Tibial nerve (tissue), 4 donors: ENCODE results near the gene ATP8B1. TPM values are rescaled to one million over a fixed set of nuclear protein-coding genes. Genes with fewer than 3 reads are reported as not detected.

Experiments used
- DNase-seq, 2 donors: peaks; one replicate each; pipeline ENCODE4 v3.0.0-alpha.2; 2019; ENCODE audit warnings: low spot score in 2 of 2
- H3K27ac ChIP-seq, 4 donors: fragments of 200-600 bp; sonication (generic) in 3 of 4; one replicate each; pipeline ENCODE4 v1.5.1; 2017 to 2019; ENCODE audit warnings: mild to moderate bottlenecking in 1 of 4
- H3K27me3 ChIP-seq, 2 donors: fragments of 200-600 bp; sonication (generic) in 1 of 2; one replicate each; pipeline versions ENCODE4 v1.5.1 to v1.6.0; 2017 to 2019
- H3K36me3 ChIP-seq, 3 donors: fragments of 200-600 bp; sonication (generic); one replicate each; pipeline ENCODE4 v1.5.1; 2018 to 2019
- H3K4me1 ChIP-seq, 4 donors: fragments of 200-600 bp; sonication (generic) in 3 of 4; one replicate each; pipeline ENCODE4 v1.5.1; 2017 to 2019
- H3K4me3 ChIP-seq, 4 donors: fragments of 200-600 bp; sonication (generic) in 3 of 4; one replicate each; pipeline ENCODE4 v1.5.1; 2017 to 2019; ENCODE audit warnings: mild to moderate bottlenecking in 1 of 4, moderate library complexity in 1 of 4
- H3K9me3 ChIP-seq, 4 donors: fragments of 200-600 bp; sonication (generic) in 3 of 4; one replicate each; pipeline ENCODE4 v1.5.1; 2017 to 2019
- CTCF ChIP-seq, 5 experiments: fragments of 200-600 bp in 3 of 5; fragments of 450-650 bp in 2 of 5; sonication (generic) in 3 of 5; IDR thresholded peaks; one replicate each; pipeline ENCODE4 v1.5.1; 2016 to 2019; ENCODE audit warnings: antibody characterized with exemption in 5 of 5, mild to moderate bottlenecking in 3 of 5, moderate library complexity in 2 of 5
- EP300 ChIP-seq, 2 donors: sonication (generic); formaldehyde crosslinking; IDR thresholded peaks; one replicate each; pipeline ENCODE4 v1.6.1; 2017; ENCODE audit warnings: antibody characterized with exemption in 2 of 2, mild to moderate bottlenecking in 1 of 2
- POLR2A ChIP-seq, 2 donors: fragments of 450-650 bp; IDR thresholded peaks; one replicate each; pipeline ENCODE4 v1.6.1; 2017; ENCODE audit warnings: antibody characterized with exemption in 2 of 2, mild to moderate bottlenecking in 2 of 2, moderate library complexity in 2 of 2
- WGBS, 2 donors: methylation state at CpG; one replicate each; pipeline ENCODE4 v1.1.5; 2018; 5-methylcytosine and 5-hydroxymethylcytosine counted together
- total RNA-seq, 4 donors: library from RNA; depleted of rRNA; stranded (reverse); fragments of >200 nt; gene quantifications; one replicate each; pipeline ENCODE4 v1.1.0, GENCODE V29; 2016

Gene ATP8B1
- total RNA-seq, 4 donors from 2014 or later = 8.0 to 25.8 (median 12.4) TPM

GRCh38 chr18:57748770-57749603 lies 54.1 kb downstream of the ATP8B1 start:
- Histone ChIP-seq H3K4me1 (peaks cover 0 to 11% (median 0%) of the 10 kb centered on the region in 4 donors), H3K4me3 (no peak overlapping the region), H3K36me3 (no peaks in the 10 kb centered on the region), H3K9me3 (no peaks in the 10 kb centered on the region), H3K27ac (no peak overlapping the region), H3K27me3 (no peaks in the 10 kb centered on the region)
- WGBS, 2 donors = 66 to 79% methylated on average over 1 of the region's 1 CpG
- TF ChIP-seq POLR2A (IDR thresholded peaks at IDR 0.05) (no peak), EP300 (IDR thresholded peaks at IDR 0.05) (no peak), CTCF (IDR thresholded peaks at IDR 0.05) (no peak)
- DNase-seq = no peak

- peaks cover 0 to 11% (median 0%) of the 10 kb centered on the region in 4 donors for H3K4me1 ChIP-seq
- H3K4me3 ChIP-seq = no peak overlapping the region
- 67 to 69% methylated on average over 5 of the region's 5 CpGs for WGBS, 2 donors
- TF ChIP-seq POLR2A (IDR thresholded peaks at IDR 0.05) (no peak), CTCF (IDR thresholded peaks at IDR 0.05) (no peak), EP300 (IDR thresholded peaks at IDR 0.05) (no peak)
- no peaks in the 10 kb centered on the region for H3K9me3 ChIP-seq
- DNase-seq = no peak
- H3K27ac ChIP-seq = no peak overlapping the region
- no peaks in the 10 kb centered on the region for H3K27me3 ChIP-seq
- H3K36me3 ChIP-seq = no peaks in the 10 kb centered on the region
Measured at GRCh38 chr18:57747809-57748680, 55.1 kb downstream of the ATP8B1 start.

GRCh38 chr18:57744211-57744694 lies 58.9 kb downstream of the ATP8B1 start:
- Histone ChIP-seq H3K27ac (no peak overlapping the region), H3K36me3 (peaks cover 0 to 7% (median 0%) of the 10 kb centered on the region in 3 donors), H3K27me3 (no peaks in the 10 kb centered on the region), H3K4me1 (peaks cover 0 to 11% (median 0%) of the 10 kb centered on the region in 4 donors), H3K4me3 (no peak overlapping the region), H3K9me3 (peaks cover 0 to 8% (median 0%) of the 10 kb centered on the region in 4 donors)
- DNase-seq = no peak
- 52 to 56% methylated on average over 5 of the region's 5 CpGs for WGBS, 2 donors
- TF ChIP-seq CTCF (IDR thresholded peaks at IDR 0.05) (no peak), POLR2A (IDR thresholded peaks at IDR 0.05) (no peak), EP300 (IDR thresholded peaks at IDR 0.05) (no peak)

- Histone ChIP-seq H3K9me3 (peaks cover 0 to 8% (median 0%) of the 10 kb centered on the region in 4 donors), H3K36me3 (peaks cover 0 to 7% (median 0%) of the 10 kb centered on the region in 3 donors), H3K4me1 (peaks cover 0 to 3% (median 0%) of the 10 kb centered on the region in 4 donors), H3K27ac (no peak overlapping the region), H3K4me3 (no peak overlapping the region), H3K27me3 (no peaks in the 10 kb centered on the region)
- 79 to 84% methylated on average over 3 of the region's 3 CpGs for WGBS, 2 donors
- TF ChIP-seq CTCF (IDR thresholded peaks at IDR 0.05) = no peak
- TF ChIP-seq EP300 (IDR thresholded peaks at IDR 0.05) = no peak
- no peak for TF ChIP-seq POLR2A (IDR thresholded peaks at IDR 0.05)
- no peak for DNase-seq
Measured at GRCh38 chr18:57743008-57743407, 60.1 kb downstream of the ATP8B1 start.
